HUES48 (cell line): ENCODE results near the gene PSD2.

Experiments
- H3K27ac ChIP-seq: one replicate; pipeline ENCODE4 v1.7.0; 2013; ENCODE audit warnings: low read depth, low read length, inconsistent platforms
- H3K27me3 ChIP-seq: 2 replicates; pipeline ENCODE4 v1.6.1; 2013; ENCODE audit warnings: mild to moderate bottlenecking, low read length; ENCODE audit not compliant: control insufficient read depth, insufficient read depth
- H3K36me3 ChIP-seq: 2 replicates; pipeline ENCODE4 v1.6.1; 2013; ENCODE audit warnings: low read length; ENCODE audit not compliant: control insufficient read depth, insufficient read depth
- H3K4me1 ChIP-seq: 2 replicates; pipeline ENCODE4 v1.6.1; 2013; ENCODE audit warnings: mild to moderate bottlenecking, low read length; ENCODE audit not compliant: control insufficient read depth, insufficient read depth
- H3K4me3 ChIP-seq: 2 replicates; pipeline ENCODE4 v1.5.1; 2013; ENCODE audit warnings: mild to moderate bottlenecking, low read depth, low read length
- H3K9ac ChIP-seq: 2 replicates; pipeline ENCODE4 v1.6.1; 2013; ENCODE audit warnings: mild to moderate bottlenecking, low read depth, low read length, moderate library complexity
- H3K9me3 ChIP-seq: 2 replicates; pipeline ENCODE4 v1.6.1; 2013; ENCODE audit warnings: low read length; ENCODE audit not compliant: control insufficient read depth, insufficient read depth

PSD2 gene

GRCh38 chr5:139862313-139862712 is 66.7 kb downstream of the PSD2 start:
- Histone ChIP-seq H3K36me3 (no peaks in the 10 kb centered on the region), H3K9me3 (no peaks in the 10 kb centered on the region), H3K4me3 (no peak overlapping the region), H3K4me1 (no peaks in the 10 kb centered on the region), H3K27me3 (peaks cover 4% of the 10 kb centered on the region; the same call in 1 of the 2 replicates), H3K9ac (no peak overlapping the region), H3K27ac (no peak overlapping the region)

DNA sequence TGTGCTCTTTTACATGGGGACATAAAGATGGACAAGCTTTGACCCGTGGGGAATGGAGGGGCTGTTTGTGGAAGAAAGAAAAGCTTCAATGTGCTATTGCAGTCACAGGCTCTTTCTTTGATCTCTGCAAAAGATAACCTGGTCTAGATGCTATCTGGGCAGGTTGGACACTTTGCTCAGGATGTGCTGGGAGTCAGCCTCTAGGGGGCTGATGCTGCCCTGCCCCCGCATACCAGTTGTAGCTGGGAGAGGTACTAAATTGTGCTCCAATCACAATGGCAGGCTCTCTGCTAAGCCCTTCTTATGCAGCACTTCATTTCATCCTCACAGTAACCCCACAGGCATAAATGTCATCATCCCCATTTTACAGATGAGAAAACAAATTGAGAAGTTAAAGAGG is 67.2 kb downstream of the PSD2 start:
- Histone ChIP-seq H3K36me3 (no peaks in the 10 kb centered on the region), H3K9ac (no peak overlapping the region), H3K4me3 (no peak overlapping the region), H3K27ac (no peak overlapping the region), H3K27me3 (peaks cover 3% of the 10 kb centered on the region; the same call in 1 of the 2 replicates), H3K4me1 (no peaks in the 10 kb centered on the region), H3K9me3 (no peaks in the 10 kb centered on the region)

- Histone ChIP-seq H3K4me1 (no peaks in the 10 kb centered on the region), H3K27ac (no peak overlapping the region), H3K27me3 (no peaks in the 10 kb centered on the region; the same call in 1 of the 2 replicates), H3K9ac (no peak overlapping the region), H3K9me3 (no peaks in the 10 kb centered on the region), H3K4me3 (no peak overlapping the region), H3K36me3 (no peaks in the 10 kb centered on the region)
These were observed 67.8 kb downstream of the PSD2 start for GRCh38 chr5:139863361-139863760.

DNA sequence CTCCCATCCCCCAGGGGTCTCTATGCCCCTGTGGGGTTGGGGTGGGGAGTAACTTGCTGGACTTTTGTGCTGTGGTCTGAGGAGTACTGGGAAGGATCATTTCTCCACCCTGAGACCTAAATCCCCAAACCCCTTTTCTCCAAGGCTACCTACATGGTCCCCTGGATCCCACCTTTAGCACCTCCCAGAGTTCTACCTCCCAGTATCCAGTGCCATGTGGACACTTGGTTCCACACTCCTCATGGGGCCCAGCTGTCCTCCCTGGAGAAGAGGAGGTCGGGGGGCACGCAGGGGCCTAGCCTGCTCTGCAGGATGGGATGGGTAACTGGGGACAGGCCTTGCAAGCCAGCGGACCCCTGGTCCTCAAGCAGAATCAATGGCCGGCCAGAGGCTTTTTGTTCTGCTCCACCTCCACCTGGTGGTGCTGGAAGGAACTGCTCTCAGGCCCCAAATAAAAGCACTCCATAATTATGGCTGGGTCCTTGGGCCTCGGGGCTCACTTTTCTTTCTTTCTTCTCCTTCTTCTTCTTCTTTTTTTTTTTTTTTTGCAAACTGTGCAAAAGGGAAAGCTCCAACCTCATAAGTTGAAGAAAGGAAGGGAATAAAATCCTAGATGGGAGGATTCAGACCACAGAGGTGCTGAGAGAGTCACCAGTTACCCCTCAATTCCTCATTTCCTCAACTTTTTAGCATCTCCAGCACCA is 68.4 kb downstream of the PSD2 start:
- no peak overlapping the region for H3K9ac ChIP-seq
- no peaks in the 10 kb centered on the region for H3K9me3 ChIP-seq
- H3K4me1 ChIP-seq = no peaks in the 10 kb centered on the region
- H3K36me3 ChIP-seq = no peaks in the 10 kb centered on the region
- H3K4me3 ChIP-seq = no peak overlapping the region
- no peak overlapping the region for H3K27ac ChIP-seq
- no peaks in the 10 kb centered on the region; the same call in 1 of the 2 replicates for H3K27me3 ChIP-seq

- Histone ChIP-seq H3K9ac (no peak overlapping the region), H3K36me3 (no peaks in the 10 kb centered on the region), H3K4me3 (no peak overlapping the region), H3K4me1 (no peaks in the 10 kb centered on the region), H3K9me3 (no peaks in the 10 kb centered on the region), H3K27me3 (no peaks in the 10 kb centered on the region; the same call in 1 of the 2 replicates), H3K27ac (no peak overlapping the region)
These were observed 69.3 kb downstream of the PSD2 start for GRCh38 chr5:139864716-139865483.

DNA sequence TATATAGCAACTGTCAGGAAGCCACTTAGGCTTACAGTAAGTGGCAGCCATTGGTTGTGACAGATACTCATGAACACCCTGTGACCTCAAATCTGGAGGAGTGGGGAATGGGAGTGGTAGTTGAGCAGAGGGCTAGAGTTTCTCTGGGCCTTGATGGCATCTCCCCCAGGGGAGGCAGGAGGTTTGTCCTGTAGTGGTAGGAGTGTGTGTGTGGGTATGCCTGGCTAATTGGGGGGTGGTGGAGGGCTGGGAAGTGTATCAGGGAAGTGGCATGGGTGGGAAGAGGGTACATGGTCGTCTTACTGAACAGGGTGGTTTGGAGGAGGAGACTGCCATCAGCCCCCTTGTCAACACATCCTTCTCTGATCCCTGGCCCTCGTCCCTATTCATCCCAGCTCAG is 71.5 kb downstream of the PSD2 start:
- Histone ChIP-seq H3K27me3 (no peaks in the 10 kb centered on the region; the same call in 1 of the 2 replicates), H3K4me3 (no peak overlapping the region), H3K9me3 (no peaks in the 10 kb centered on the region), H3K4me1 (no peaks in the 10 kb centered on the region), H3K27ac (no peak overlapping the region), H3K9ac (no peak overlapping the region), H3K36me3 (no peaks in the 10 kb centered on the region)

GRCh38 chr5:139867581-139867980 is 72.0 kb downstream of the PSD2 start:
- peaks cover 1% of the 10 kb centered on the region; the same call in 1 of the 2 replicates for H3K27me3 ChIP-seq
- H3K27ac ChIP-seq = no peak overlapping the region
- H3K9ac ChIP-seq = no peak overlapping the region
- no peaks in the 10 kb centered on the region for H3K36me3 ChIP-seq
- no peak overlapping the region for H3K4me3 ChIP-seq
- peaks cover 1% of the 10 kb centered on the region; the same call in 1 of the 2 replicates for H3K4me1 ChIP-seq
- H3K9me3 ChIP-seq = no peaks in the 10 kb centered on the region

DNA sequence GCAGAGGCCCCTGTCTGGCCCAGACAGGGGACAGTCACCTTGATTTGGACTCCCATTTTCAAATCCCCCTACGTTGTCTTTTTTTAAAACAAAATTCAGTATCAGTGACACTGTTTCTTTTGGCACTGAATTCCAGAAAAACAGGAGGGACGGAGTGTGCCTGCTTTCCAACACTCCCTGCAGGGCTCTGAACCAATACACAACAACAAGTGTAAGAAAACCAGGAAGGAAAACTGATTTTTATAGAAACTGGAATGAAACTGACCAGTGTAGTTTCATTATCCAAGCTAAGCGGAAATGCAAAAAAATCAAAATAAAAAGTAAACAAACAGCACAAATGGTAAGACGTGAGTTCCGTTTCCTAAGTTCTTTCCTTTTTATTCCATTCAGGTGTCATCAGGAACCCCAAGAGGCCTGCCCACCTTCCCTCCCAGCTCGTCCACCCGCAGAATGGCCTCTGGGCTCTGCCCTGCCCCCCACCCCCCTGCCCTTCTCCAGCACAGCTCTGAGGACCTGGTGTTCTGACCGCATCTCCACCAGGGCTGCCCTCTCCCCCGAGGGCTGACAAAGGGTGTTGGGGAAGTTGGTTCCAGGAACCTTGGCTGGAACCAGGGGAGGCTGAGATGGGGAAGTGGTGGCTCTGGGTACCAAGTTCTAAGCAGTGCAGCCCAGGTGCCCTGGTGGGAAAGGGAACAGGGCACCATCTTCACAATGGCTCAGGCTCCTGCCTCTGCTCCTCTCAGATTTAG is 73.6 kb downstream of the PSD2 start:
- Histone ChIP-seq H3K27ac (no peak overlapping the region), H3K9me3 (no peaks in the 10 kb centered on the region)

GRCh38 chr5:139870677-139871076 is 75.1 kb downstream of the PSD2 start:
- peaks cover 10% of the 10 kb centered on the region for H3K4me1 ChIP-seq
- no peak overlapping the region for H3K9ac ChIP-seq
- H3K4me3 ChIP-seq = no peak overlapping the region
- no peaks in the 10 kb centered on the region for H3K9me3 ChIP-seq
- H3K27me3 ChIP-seq = peaks cover 5% of the 10 kb centered on the region; the same call in 1 of the 2 replicates
- H3K27ac ChIP-seq = no peak overlapping the region
- H3K36me3 ChIP-seq = no peaks in the 10 kb centered on the region

More for the DNA sequence above, 73.6 kb downstream of the PSD2 start:
- Histone ChIP-seq H3K4me1 (peaks cover 10% of the 10 kb centered on the region), H3K9ac (no peak overlapping the region), H3K27me3 (peaks cover 5% of the 10 kb centered on the region; the same call in 1 of the 2 replicates), H3K36me3 (no peaks in the 10 kb centered on the region), H3K4me3 (no peak overlapping the region)

GRCh38 chr5:139871614-139872013 is 76.0 kb downstream of the PSD2 start:
- no peak overlapping the region for H3K4me3 ChIP-seq
- H3K9ac ChIP-seq = no peak overlapping the region
- 0 out of 2 replicates have a peak, but pooled peaks cover 5% of the 10 kb centered on the region for H3K27me3 ChIP-seq
- H3K36me3 ChIP-seq = no peaks in the 10 kb centered on the region
- H3K9me3 ChIP-seq = no peaks in the 10 kb centered on the region
- H3K27ac ChIP-seq = no peak overlapping the region
- peaks cover 10% of the 10 kb centered on the region for H3K4me1 ChIP-seq
